HG02642 (cell line): ENCODE measurements around the gene RPTOR.
"Not testable (repeated sequence)": the region's sequence is repeated elsewhere in the genome, so short reads cannot be mapped to it uniquely, and the experiment has no call there.

Source experiments
- ATAC-seq: cut with Tn5 transposase; IDR thresholded peaks from one replicate; pipeline ENCODE4 v1.9.1; 2021; ENCODE audit warnings: mild to moderate bottlenecking; ENCODE audit not compliant: unreplicated experiment, poor library complexity

Gene RPTOR

GRCh38 chr17:80800481-80801391 is 256.1 kb downstream of the RPTOR start:
- ATAC-seq: no peak

- no peak for ATAC-seq
Measured at GRCh38 chr17:80802626-80803450, 258.2 kb downstream of the RPTOR start.

- no peak for ATAC-seq
Measured at GRCh38 chr17:80803451-80804428, 259.1 kb downstream of the RPTOR start.

GRCh38 chr17:80804466-80804865 is 259.8 kb downstream of the RPTOR start:
- no peak for ATAC-seq

GRCh38 chr17:80805032-80805751 is 260.6 kb downstream of the RPTOR start:
- no peak for ATAC-seq

- no peak for ATAC-seq
Measured at GRCh38 chr17:80807014-80807413, 262.4 kb downstream of the RPTOR start.

- no peak for ATAC-seq
Measured at GRCh38 chr17:80807882-80808281, 263.2 kb downstream of the RPTOR start.

GRCh38 chr17:80811181-80812105 is 266.8 kb downstream of the RPTOR start:
- no peak for ATAC-seq

GRCh38 chr17:80812362-80813088 is 267.9 kb downstream of the RPTOR start:
- ATAC-seq: no peak

GRCh38 chr17:80813318-80813717 is 268.7 kb downstream of the RPTOR start:
- no peak for ATAC-seq

- ATAC-seq: no peak
Measured at GRCh38 chr17:80814491-80814890, 269.9 kb downstream of the RPTOR start.

- no peak for ATAC-seq
Measured at GRCh38 chr17:80815151-80815681, 270.6 kb downstream of the RPTOR start.

GRCh38 chr17:80815718-80816117 is 271.1 kb downstream of the RPTOR start:
- ATAC-seq: not testable (repeated sequence)

- no peak for ATAC-seq
Measured at GRCh38 chr17:80816241-80817103, 271.8 kb downstream of the RPTOR start.

- no peak for ATAC-seq
Measured at GRCh38 chr17:80817321-80817845, 272.7 kb downstream of the RPTOR start.

- ATAC-seq: no peak
Measured at GRCh38 chr17:80817861-80818260, 273.2 kb downstream of the RPTOR start.
